ENCODE data around the gene ANKRD39.
"Not testable (repeated sequence)": the region's sequence is repeated elsewhere in the genome, so short reads cannot be mapped to it uniquely, and the experiment has no call there.

Gene ANKRD39

GRCh38 chr2:96870626-96871255 lies 12.9 kb upstream of the ANKRD39 start:
- DNase-seq, result peak in 1 of 3 donors; percentile 37

DNA sequence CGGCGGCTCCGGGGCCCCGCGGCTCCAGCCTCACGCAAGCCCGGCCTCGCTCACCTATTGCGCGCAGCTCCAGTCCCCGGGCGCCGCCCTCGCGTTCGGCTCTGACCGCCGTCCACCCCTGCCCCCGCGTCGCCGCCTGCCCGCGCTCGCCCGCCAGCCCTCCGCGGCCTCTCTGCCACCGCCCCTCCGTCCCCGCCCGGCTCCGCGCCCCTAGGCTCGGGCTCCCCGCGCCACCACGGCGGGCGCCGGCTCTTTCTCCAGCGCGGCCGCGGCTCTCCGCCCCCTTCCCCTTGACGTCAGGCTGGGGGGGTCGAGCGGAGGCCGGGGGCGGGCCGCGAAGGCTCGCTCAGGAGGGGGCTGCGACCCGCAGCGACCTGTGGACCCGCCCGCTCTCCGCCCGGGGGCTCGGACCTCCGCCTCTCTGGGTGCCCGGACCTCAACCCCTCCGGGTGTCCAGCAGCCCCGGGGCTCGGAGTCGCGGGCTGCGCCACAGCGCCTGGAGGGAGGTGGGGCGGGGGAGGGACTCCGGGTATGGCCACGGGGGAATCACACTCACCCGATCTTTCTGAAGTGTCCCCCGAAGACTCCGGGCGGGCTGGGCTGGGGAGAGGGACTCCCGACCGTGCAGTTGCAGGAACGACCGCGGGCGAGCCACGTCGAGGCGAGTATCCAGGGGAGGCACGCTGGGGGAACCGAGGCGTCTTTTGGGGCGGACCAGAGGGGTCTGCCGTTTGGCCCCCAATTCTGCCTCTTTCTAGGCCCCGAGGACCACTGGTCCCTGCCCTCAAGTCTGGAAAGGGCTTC lies 12.2 kb upstream of the ANKRD39 start, which contains the start of gene SEMA4C:
Gene SEMA4C, minus strand, starts transcription at position 259 of the 804 bp plus-strand sequence. CDS start 2,194 bp downstream, outside the sequence.
- DNase-seq, result peak in 1 of 3 donors; percentile 54

- peak in 1 of 3 donors; percentile 40 for DNase-seq
These were observed 11.5 kb upstream of the ANKRD39 start for GRCh38 chr2:96869281-96869821.

- peak; percentile 57 to 76 (median 64) for DNase-seq
These were observed 10.9 kb upstream of the ANKRD39 start for GRCh38 chr2:96868555-96869280.

DNA sequence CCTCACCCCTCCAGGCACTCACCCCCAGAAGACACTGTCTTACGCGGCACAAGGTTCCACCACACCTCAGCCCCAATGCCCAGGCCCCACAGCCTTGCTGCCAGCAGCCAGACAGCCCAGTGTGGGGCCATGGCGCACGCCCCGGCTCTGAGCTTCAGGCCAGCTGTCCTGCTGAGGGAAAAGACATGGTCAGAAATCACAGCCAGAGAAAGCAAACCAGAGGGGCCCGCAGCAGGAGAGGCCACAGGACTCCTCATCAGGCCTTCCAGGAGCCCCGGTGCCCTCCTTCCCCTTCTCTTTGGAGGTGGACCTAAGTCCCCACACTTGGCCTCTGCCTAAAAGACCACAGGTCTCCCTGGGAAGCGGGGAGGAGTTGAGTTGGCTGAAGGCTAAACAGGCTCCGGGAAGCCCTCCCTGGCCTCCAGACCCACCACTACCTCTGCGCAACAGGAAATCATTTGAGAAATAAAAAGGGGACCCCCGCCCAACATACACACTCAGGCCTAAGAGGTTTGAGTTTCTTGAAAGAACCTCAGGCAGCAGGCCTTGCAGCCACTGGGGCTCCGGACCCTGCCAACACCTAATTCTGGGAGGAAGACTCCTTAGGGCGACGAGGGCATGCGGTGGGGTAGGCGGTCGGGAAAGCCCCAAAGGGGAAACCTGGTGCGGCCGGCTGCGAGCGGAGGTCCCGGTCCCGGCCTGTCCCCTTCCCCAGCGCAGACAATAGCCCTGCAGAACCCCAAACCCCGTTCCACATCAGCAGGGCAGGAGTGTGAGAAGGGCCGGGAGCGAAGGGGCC lies 10.1 kb upstream of the ANKRD39 start:
- DNase-seq, result peak in 1 of 3 donors; percentile 67

DNA sequence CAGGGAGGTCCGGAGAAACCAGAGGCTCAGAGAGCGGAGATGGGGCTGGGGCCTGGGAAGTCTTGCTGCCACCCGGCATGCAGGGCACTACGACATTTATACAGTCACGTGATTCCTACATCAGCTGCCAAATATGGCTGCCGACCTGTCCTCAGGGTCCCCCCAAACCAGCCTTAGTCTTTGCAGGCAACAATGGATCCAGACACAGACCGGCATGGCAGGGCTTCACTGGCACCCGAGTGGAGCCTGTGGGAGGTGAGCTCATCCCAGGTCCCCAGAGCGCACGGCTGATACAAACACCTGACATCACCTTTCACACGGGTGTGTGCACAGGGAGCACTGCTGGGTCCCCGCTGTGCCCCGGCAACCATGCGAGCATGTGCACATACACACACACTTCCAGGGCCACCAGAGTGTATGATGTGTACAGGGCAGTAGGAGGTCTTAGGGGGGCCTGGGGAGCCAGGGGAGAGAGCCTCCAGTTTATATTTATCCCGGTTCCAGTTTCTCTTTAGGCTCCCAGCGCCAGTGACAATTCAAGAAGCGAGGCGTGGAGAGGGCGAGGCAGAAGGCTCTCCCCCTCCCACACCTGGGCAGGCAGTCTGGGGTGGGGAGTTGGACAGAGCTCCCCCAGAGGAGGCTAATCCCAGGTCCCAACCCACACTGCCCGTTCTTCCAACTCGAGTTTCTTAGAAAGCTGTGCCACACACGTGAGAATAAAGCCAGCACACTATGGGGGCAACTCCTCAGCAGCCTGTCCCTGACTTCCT lies 9.4 kb upstream of the ANKRD39 start:
- no peak for DNase-seq

- DNase-seq, result no peak
These were observed 8.8 kb upstream of the ANKRD39 start for GRCh38 chr2:96866586-96866985.

- no peak for DNase-seq
These were observed 8.3 kb upstream of the ANKRD39 start for GRCh38 chr2:96866149-96866548.

- no peak for DNase-seq
These were observed 7.8 kb upstream of the ANKRD39 start for GRCh38 chr2:96865654-96866053.

GRCh38 chr2:96864343-96865091 lies 6.7 kb upstream of the ANKRD39 start:
- no peak for DNase-seq

- no peak for DNase-seq
These were observed 5.9 kb upstream of the ANKRD39 start for GRCh38 chr2:96863575-96864342.

GRCh38 chr2:96863056-96863455 lies 5.2 kb upstream of the ANKRD39 start:
- DNase-seq, result not testable (repeated sequence)

- DNase-seq, result no peak
These were observed 3.3 kb upstream of the ANKRD39 start for GRCh38 chr2:96861074-96861473.

GRCh38 chr2:96860065-96861029 lies 2.5 kb upstream of the ANKRD39 start:
- DNase-seq, result peak in 1 of 3 donors; percentile 24

GRCh38 chr2:96859681-96860064 lies 1.9 kb upstream of the ANKRD39 start:
- DNase-seq, result no peak

- DNase-seq, result no peak
These were observed 1.4 kb upstream of the ANKRD39 start for GRCh38 chr2:96859099-96859649.

GRCh38 chr2:96856776-96857666 lies 795 bp downstream of the ANKRD39 start:
- DNase-seq, result peak; percentile 41 to 51 (median 46)

Measured in suppressor macrophage treated with lipopolysaccharide for 1 hour (primary cell).